Subcutaneous adipose tissue (tissue), 4 donors: Measurements from ENCODE around the gene MMP20. TPM values are rescaled to one million over a fixed set of nuclear protein-coding genes. Genes with fewer than 3 reads are reported as not detected.

Experiments
- CTCF ChIP-seq: fragments of 450-650 bp; IDR thresholded peaks from one replicate; pipeline ENCODE4 v1.5.1; 2016; ENCODE audit warnings: low read depth, mild to moderate bottlenecking, control low read depth, antibody characterized with exemption, moderate library complexity
- total RNA-seq, 4 donors: library from RNA; depleted of rRNA; stranded (reverse); fragments of >200 nt; gene quantifications; one replicate each; pipeline ENCODE4 v1.1.0, GENCODE V29; 2016

MMP20 gene
- total RNA-seq, 4 donors from 2014 or later, result not detected

DNA sequence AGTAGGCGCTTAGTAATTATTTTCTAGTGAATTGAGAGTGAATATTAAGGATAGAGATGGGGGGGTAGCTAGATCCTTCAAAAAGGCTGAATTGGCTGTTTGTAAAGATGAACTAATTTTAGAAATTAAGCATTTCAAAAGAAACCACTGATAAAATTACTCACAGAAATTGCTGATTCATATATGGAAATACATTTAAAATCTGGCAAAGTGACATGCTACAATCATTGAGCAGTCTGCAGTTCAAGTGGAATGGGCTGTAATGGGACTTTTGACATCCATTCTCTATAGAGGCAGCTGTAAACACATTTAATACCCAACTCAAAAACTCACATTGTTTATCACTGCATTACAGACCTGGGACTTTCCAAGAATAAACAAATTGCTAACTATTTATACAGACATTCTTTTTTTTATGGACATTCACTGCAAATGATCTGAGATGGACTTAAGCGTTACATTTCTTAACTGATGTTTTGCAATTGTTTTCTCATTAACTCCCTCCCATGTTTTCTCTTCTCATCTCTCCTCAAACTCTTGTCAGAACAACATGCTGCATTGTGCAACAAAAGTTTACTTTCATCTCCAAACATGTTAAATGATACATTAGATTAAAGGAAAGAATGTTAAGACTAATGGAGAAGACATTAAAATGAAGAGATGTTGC is 52.4 kb downstream of the MMP20 start:
- TF ChIP-seq CTCF, result no peak

- TF ChIP-seq CTCF, result no peak
Measured at GRCh38 chr11:102568851-102569250, 56.3 kb downstream of the MMP20 start.

DNA sequence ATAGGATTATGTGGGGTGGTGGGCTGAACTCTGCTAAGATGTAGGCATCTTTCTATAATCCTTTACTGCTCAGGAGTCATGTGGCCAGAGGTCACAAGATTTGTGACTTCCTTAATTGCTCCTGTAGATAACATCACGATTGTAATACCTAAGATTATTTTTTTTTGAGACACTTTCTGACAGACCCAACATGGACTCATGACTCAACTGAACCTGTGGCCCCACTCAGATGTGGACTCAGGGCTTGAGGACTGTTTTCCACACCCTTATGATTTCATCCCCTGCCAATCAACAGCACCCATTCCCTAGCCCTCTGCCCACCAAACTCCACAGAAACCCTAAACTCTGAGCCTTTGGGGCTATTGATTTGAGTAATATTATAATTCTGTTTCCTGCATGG is 59.0 kb downstream of the MMP20 start:
- TF ChIP-seq CTCF, result no peak

DNA sequence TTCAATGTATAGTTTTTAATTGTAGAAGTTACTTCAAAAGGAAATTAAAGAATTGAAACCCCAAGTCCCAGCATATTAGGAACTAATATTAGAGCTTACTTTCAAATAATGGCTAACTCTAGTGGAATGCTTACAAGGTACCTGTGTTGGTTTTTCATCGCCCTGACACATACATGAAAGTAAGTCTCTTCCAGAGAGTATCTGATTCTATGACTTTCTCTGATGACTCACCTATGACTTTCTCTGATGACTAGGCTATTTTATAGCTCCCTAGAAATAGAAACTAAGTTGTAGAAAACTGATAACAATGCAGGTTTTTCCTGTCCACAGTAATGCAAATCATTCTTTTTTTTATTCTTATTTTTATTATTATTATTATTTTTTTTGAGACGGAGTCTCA is 61.0 kb downstream of the MMP20 start:
- no peak for TF ChIP-seq CTCF

GRCh38 chr11:102561636-102562035 is 63.5 kb downstream of the MMP20 start:
- TF ChIP-seq CTCF, result no peak

- no peak for TF ChIP-seq CTCF
Measured at GRCh38 chr11:102560555-102561011, 64.5 kb downstream of the MMP20 start.

- no peak for TF ChIP-seq CTCF
Measured at GRCh38 chr11:102559839-102560238, 65.3 kb downstream of the MMP20 start.
